Psoas muscle (tissue), 8 donors: ENCODE results near the gene MKI67. TPM values are rescaled to one million over a fixed set of nuclear protein-coding genes. Genes with fewer than 3 reads are reported as not detected.
A peak's percentile ranks its signal among the peaks of the same experiment; 100 is the strongest.

Experiments used
- ATAC-seq, 4 donors: fragments of 200-7000 bp; cut with Tn5 transposase; one replicate each; pipeline ENCODE4 v1.9.1; 2020; ENCODE audit warnings: moderate library complexity in 3 of 4, mild to moderate bottlenecking in 2 of 4
- DNase-seq, 2 donors: peaks; one replicate each; pipeline ENCODE4 v3.0.0-alpha.2; 2020
- H3K27ac ChIP-seq: fragments of 200-600 bp; one replicate; pipeline ENCODE4 v1.8.0; 2022
- H3K27me3 ChIP-seq, 3 donors: fragments of 200-600 bp in 1 of 3; one replicate each; pipeline versions ENCODE4 v1.6.1 to v1.8.0; 2013 to 2022; ENCODE audit warnings: low read length in 2 of 3, mild to moderate bottlenecking in 2 of 3, moderate library complexity in 1 of 3; ENCODE audit not compliant: insufficient read depth in 3 of 3
- H3K36me3 ChIP-seq, 2 donors: fragments of 200-600 bp in 1 of 2; one replicate each; pipeline versions ENCODE4 v1.6.1 to v1.8.0; 2013 to 2022; ENCODE audit warnings: low read depth in 1 of 2, mild to moderate bottlenecking in 1 of 2, moderate library complexity in 1 of 2; ENCODE audit not compliant: insufficient read depth in 1 of 2
- H3K4me1 ChIP-seq: fragments of 200-600 bp; one replicate; pipeline ENCODE4 v1.8.0; 2022
- H3K4me3 ChIP-seq: fragments of 200-600 bp; one replicate; pipeline ENCODE4 v1.8.0; 2022; ENCODE audit warnings: mild to moderate bottlenecking
- H3K9me3 ChIP-seq: fragments of 200-600 bp; one replicate; pipeline ENCODE4 v1.8.0; 2022
- CTCF ChIP-seq: fragments of 200-600 bp; IDR thresholded peaks from one replicate; pipeline ENCODE4 v1.8.0; 2022; ENCODE audit warnings: antibody characterized with exemption
- WGBS, 3 donors: extraction: QIAGEN DNeasy Blood & Tissue Kit; methylation state at CpG; one replicate each; pipeline versions ENCODE4 v1.1.6 to v1.1.7; 2013; 5-methylcytosine and 5-hydroxymethylcytosine counted together
- intact Hi-C, 2 donors: fragments of 100-400 bp; cut with DNase I; formaldehyde crosslinking; loops; one replicate each; pipeline versions ENCODE4 v1.11.0 to v1.14.2; 2022
- polyA plus RNA-seq, 3 donors: library from polyadenylated mRNA; stranded (reverse); fragments of 200-250 nt; gene quantifications; one replicate each; pipeline ENCODE4 v1.2.3, GENCODE V29; 2013
- total RNA-seq, 4 donors: library from RNA; stranded (reverse); fragmentation: NEBNext Ultra II Directional in 2 of 4; extraction: Animal tissue kit (Norgen Biotek cat#: 25700) in 2 of 4; gene quantifications; one replicate each; pipeline versions ENCODE4 v1.2.1 to v1.2.4, GENCODE V29; 2021 to 2023
- donor health status: healthy with polysubstance abuse.
- donor health status: DM: no; HTN: no; CAD: no; lungs with moderate emphysema.
- donor health status: Bipolar disorder and iron deficiency.
- donor health status: healthy.
- donor health status: DM: yes; HTN: yes; CAD: no.
- donor health status: DM: no; HTN: no; CAD: no.
- donor health status: DM: no; HTN: no; CAD: no.
- donor health status: DM: yes; HTN: yes; CAD: no.

MKI67 gene
- total and polyA plus RNA-seq, 7 donors = 0.02 to 0.84 (median 0.13) TPM; not detected in 1

- WGBS, 3 donors = 70 to 83% (median 74%) methylated on average over 19 of the region's 19 CpGs
- peaks cover 0 to 8% (median 0%) of the 10 kb centered on the region in 3 donors for H3K27me3 ChIP-seq
- ATAC-seq = no peak
- intact Hi-C loops = loop anchor here (2.0 to 5.0 kb wide), 2 partner anchors 161 to 162 kb away; partner anchors contain the start of gene PTPRE (in 2 of the 2)
- DNase-seq = peak in 1 of 2 donors; percentile 36
- no peak overlapping the region for H3K4me3 ChIP-seq
- no peak overlapping the region for H3K27ac ChIP-seq
- no peaks in the 10 kb centered on the region for H3K9me3 ChIP-seq
- peaks cover 0 to 13% of the 10 kb centered on the region in 2 donors for H3K36me3 ChIP-seq
- peaks cover 6% of the 10 kb centered on the region for H3K4me1 ChIP-seq
- no peak for TF ChIP-seq CTCF
Observed at GRCh38 chr10:128068398-128069285, 57.6 kb downstream of the MKI67 start.

GRCh38 chr10:128067691-128068397 is 58.4 kb downstream of the MKI67 start:
- peaks cover 0 to 11% (median 0%) of the 10 kb centered on the region in 3 donors for H3K27me3 ChIP-seq
- H3K4me1 ChIP-seq = peaks cover 6% of the 10 kb centered on the region
- TF ChIP-seq CTCF = no peak
- intact Hi-C loops = loop anchor here (2.0 to 5.0 kb wide), 2 partner anchors 161 kb away; partner anchors contain the start of gene PTPRE (in 2 of the 2)
- H3K36me3 ChIP-seq = peaks cover 0 to 5% of the 10 kb centered on the region in 2 donors
- H3K9me3 ChIP-seq = no peaks in the 10 kb centered on the region
- H3K4me3 ChIP-seq = no peak overlapping the region
- no peak for ATAC-seq
- DNase-seq = peak in 1 of 2 donors; percentile 36
- no peak overlapping the region for H3K27ac ChIP-seq
- WGBS, 3 donors = 79 to 84% (median 82%) methylated on average over 20 to 25 of the region's 25 CpGs

- WGBS, 3 donors = 84 to 96% (median 95%) methylated on average over 13 of the region's 13 CpGs
- no peaks in the 10 kb centered on the region for H3K9me3 ChIP-seq
- peaks cover 0 to 3% of the 10 kb centered on the region in 2 donors for H3K36me3 ChIP-seq
- H3K27me3 ChIP-seq = peaks cover 0 to 11% (median 0%) of the 10 kb centered on the region in 3 donors
- intact Hi-C loops = loop anchor here in 1 of 2 donors (5.0 kb wide), 1 partner anchor 160 kb away; the partner anchor contains the start of gene PTPRE
- H3K4me3 ChIP-seq = no peak overlapping the region
- DNase-seq = peak in 1 of 2 donors; percentile 28
- no peak overlapping the region for H3K27ac ChIP-seq
- peaks cover 6% of the 10 kb centered on the region for H3K4me1 ChIP-seq
- TF ChIP-seq CTCF = no peak
- ATAC-seq = no peak
Observed at GRCh38 chr10:128066870-128067382, 59.3 kb downstream of the MKI67 start.

GRCh38 chr10:128065881-128066534 is 60.2 kb downstream of the MKI67 start:
- no peak for DNase-seq
- intact Hi-C loops = loop anchor here in 1 of 2 donors (5.0 kb wide), 1 partner anchor 159 kb away; the partner anchor contains the start of gene PTPRE
- no peak overlapping the region for H3K27ac ChIP-seq

More at GRCh38 chr10:128065881-128066534, 60.2 kb downstream of the MKI67 start:
- no peaks in the 10 kb centered on the region for H3K9me3 ChIP-seq
- ATAC-seq = no peak
- WGBS, 3 donors = 91 to 96% (median 93%) methylated on average over 13 of the region's 13 CpGs
- peaks cover 6% of the 10 kb centered on the region for H3K4me1 ChIP-seq
- H3K4me3 ChIP-seq = no peak overlapping the region
- peaks cover 0 to 11% (median 0%) of the 10 kb centered on the region in 3 donors for H3K27me3 ChIP-seq
- no peak for TF ChIP-seq CTCF
- H3K36me3 ChIP-seq = peaks cover 0 to under 1% of the 10 kb centered on the region in 2 donors
